ENCODE results near the gene RIF1. TPM values are rescaled to one million over a fixed set of nuclear protein-coding genes. Genes with fewer than 3 reads are reported as not detected.

Gene RIF1
- polyA plus RNA-seq, 1 of the 3 experiments (the other 2 are of a cell fraction), result 2.4 TPM

- Histone ChIP-seq H3F3A (replicated peaks; ENCODE audit: insufficient read depth) (peaks cover 8% of the 10 kb centered on the region), H3K4me3 (ENCODE audit: low read depth in 2 of 2, low read length in 1 of 2) (no peak overlapping the region), H3K4me2 (no peak overlapping the region), H3K9ac (no peak overlapping the region), H3K36me3 (replicated peaks in 1 of 2; ENCODE audit: control insufficient read depth in 1 of 2, insufficient read depth in 2 of 2, low read length in 1 of 2) (peaks cover 52 to 54% of the 10 kb centered on the region in 2 experiments), H3K4me1 (ENCODE audit: control insufficient read depth in 1 of 2, insufficient read depth in 2 of 2, low read depth in 1 of 2, low read length in 1 of 2) (0 out of 4 replicates have a peak, but pooled peaks cover 0 to 7% of the 10 kb centered on the region in 2 experiments), H3K9me2 (no peaks in the 10 kb centered on the region), H3K27ac (ENCODE audit: low read depth in 2 of 2, low read length in 1 of 2) (no peak overlapping the region), H3K27me3 (ENCODE audit: insufficient read depth) (no peaks in the 10 kb centered on the region), H3K9me3 (no peaks in the 10 kb centered on the region), H4K20me1 (ENCODE audit: insufficient read depth) (no peaks in the 10 kb centered on the region), H3K79me2 (ENCODE audit: insufficient read depth) (peaks cover 4% of the 10 kb centered on the region; the same call in 1 of the 2 replicates), H2AFZ (ENCODE audit: low read depth) (no peak overlapping the region)
- ChIA-PET CTCF (no interaction called here), POLR2A (no interaction called here)
- WGBS (ENCODE audit: low lambda C conversion rate), result 95% methylated on average over 5 of the region's 5 CpGs
- no peak for DNase-seq
- TF ChIP-seq REST (IDR thresholded peaks at IDR 0.05; ENCODE audit: low read depth, low read length) (no peak), FOXM1 (IDR thresholded peaks at IDR 0.05; ENCODE audit: low read depth) (no peak), RAD21 (IDR thresholded peaks at IDR 0.05; ENCODE audit: low read length) (no peak), JUND (IDR thresholded peaks at IDR 0.05) (no peak)
These were observed 72.0 kb downstream of the RIF1 start for GRCh38 chr2:151481744-151482143.

- H3K4me3 ChIP-seq (ENCODE audit: low read depth in 2 of 2, low read length in 1 of 2), result no peak overlapping the region
- no peaks in the 10 kb centered on the region for H3K9me3 ChIP-seq
- DNase-seq, result no peak
- H3K27ac ChIP-seq (ENCODE audit: low read depth in 2 of 2, low read length in 1 of 2), result no peak overlapping the region
- no peak overlapping the region for H2AFZ ChIP-seq (ENCODE audit: low read depth)
- no peak overlapping the region for H3K4me2 ChIP-seq
- H3K27me3 ChIP-seq (ENCODE audit: insufficient read depth), result no peaks in the 10 kb centered on the region
- no peak for TF ChIP-seq FOSL2 (IDR thresholded peaks at IDR 0.05; ENCODE audit: borderline replicate concordance, low read depth)
- no peak for TF ChIP-seq MAX (IDR thresholded peaks at IDR 0.05; ENCODE audit: low read depth)
- WGBS (ENCODE audit: low lambda C conversion rate), result 77% methylated on average over 4 of the region's 4 CpGs
- H3K36me3 ChIP-seq (replicated peaks in 1 of 2; ENCODE audit: control insufficient read depth in 1 of 2, insufficient read depth in 2 of 2, low read length in 1 of 2), result peaks cover 47 to 51% of the 10 kb centered on the region in 2 experiments
- CTCF ChIA-PET, result no interaction called here
- peaks cover 4% of the 10 kb centered on the region; the same call in 1 of the 2 replicates for H3K79me2 ChIP-seq (ENCODE audit: insufficient read depth)
- H3F3A ChIP-seq (replicated peaks; ENCODE audit: insufficient read depth), result peaks cover 8% of the 10 kb centered on the region
- POLR2A ChIA-PET, result interaction anchor here (0.5 kb wide), 1 partner anchor 144 kb away, joined by 3 read pairs; no protein-coding TSS in a partner anchor
- H3K4me1 ChIP-seq (ENCODE audit: control insufficient read depth in 1 of 2, insufficient read depth in 2 of 2, low read depth in 1 of 2, low read length in 1 of 2), result 0 out of 4 replicates have a peak, but pooled peaks cover 0 to 7% of the 10 kb centered on the region in 2 experiments
- H4K20me1 ChIP-seq (ENCODE audit: insufficient read depth), result no peaks in the 10 kb centered on the region
- no peak overlapping the region for H3K9ac ChIP-seq
- H3K9me2 ChIP-seq, result no peaks in the 10 kb centered on the region
These were observed 72.5 kb downstream of the RIF1 start for GRCh38 chr2:151482171-151482725.

- ChIA-PET POLR2A (no interaction called here), CTCF (no interaction called here)
- 91% methylated on average over 6 of the region's 6 CpGs for WGBS (ENCODE audit: low lambda C conversion rate)
- Histone ChIP-seq H3K27ac (ENCODE audit: low read depth in 2 of 2, low read length in 1 of 2) (no peak overlapping the region), H3K4me2 (no peak overlapping the region), H3K36me3 (replicated peaks in 1 of 2; ENCODE audit: control insufficient read depth in 1 of 2, insufficient read depth in 2 of 2, low read length in 1 of 2) (peaks cover 37 to 51% of the 10 kb centered on the region in 2 experiments), H3F3A (replicated peaks; ENCODE audit: insufficient read depth) (peaks cover 8% of the 10 kb centered on the region), H3K9ac (no peak overlapping the region), H3K4me3 (ENCODE audit: low read depth in 2 of 2, low read length in 1 of 2) (no peak overlapping the region), H3K9me2 (no peaks in the 10 kb centered on the region), H4K20me1 (ENCODE audit: insufficient read depth) (no peaks in the 10 kb centered on the region), H3K4me1 (ENCODE audit: control insufficient read depth in 1 of 2, insufficient read depth in 2 of 2, low read depth in 1 of 2, low read length in 1 of 2) (0 out of 4 replicates have a peak, but pooled peaks cover 0 to under 1% of the 10 kb centered on the region in 2 experiments), H3K27me3 (ENCODE audit: insufficient read depth) (no peaks in the 10 kb centered on the region), H2AFZ (ENCODE audit: low read depth) (no peak overlapping the region), H3K79me2 (ENCODE audit: insufficient read depth) (no peaks in the 10 kb centered on the region), H3K9me3 (no peaks in the 10 kb centered on the region)
- TF ChIP-seq MEF2A (IDR thresholded peaks at IDR 0.05; ENCODE audit: borderline replicate concordance, low read depth), result no peak
- no peak for DNase-seq
These were observed 73.8 kb downstream of the RIF1 start for GRCh38 chr2:151483546-151483945.
